ENCODE data around the gene CNIH3. TPM values are rescaled to one million over a fixed set of nuclear protein-coding genes. Genes with fewer than 3 reads are reported as not detected.

Gene CNIH3
- total RNA-seq, 1 donor from 2014 or later = 3.1 TPM

DNA sequence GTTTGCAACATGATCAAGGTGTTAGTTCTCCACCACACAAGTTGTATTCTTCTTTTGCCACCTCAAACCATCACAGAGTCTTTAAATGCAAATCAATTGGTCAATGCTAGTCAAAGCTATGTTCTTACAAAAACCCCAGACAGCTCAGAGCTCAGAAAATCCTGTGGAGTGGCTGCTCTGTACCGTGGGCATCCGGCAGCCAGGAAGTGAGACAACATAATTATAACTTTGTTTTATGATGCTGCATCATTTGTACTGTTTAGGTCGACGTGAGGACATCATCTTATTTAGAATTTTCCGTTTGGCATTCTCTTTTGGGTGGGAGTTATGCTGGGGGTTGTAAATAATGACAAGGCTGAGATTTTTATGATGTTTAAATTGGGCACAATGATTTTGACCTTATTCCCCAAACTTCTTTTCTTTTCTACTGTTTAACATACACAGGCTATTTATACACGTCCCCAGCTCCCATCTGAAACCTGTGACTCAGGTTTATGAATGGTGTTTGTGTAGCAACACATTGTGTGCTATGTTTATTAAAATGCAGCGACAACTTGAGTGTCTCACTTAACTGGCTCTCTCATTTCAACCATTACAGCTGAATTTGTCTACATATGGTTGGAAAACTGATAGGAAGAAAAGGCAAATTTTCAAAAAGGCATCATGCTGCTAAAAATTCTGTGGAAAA is 124.0 kb downstream of the CNIH3 start:
- DNase-seq (ENCODE audit: extremely low read depth, low read depth, low spot score) = no peak

DNA sequence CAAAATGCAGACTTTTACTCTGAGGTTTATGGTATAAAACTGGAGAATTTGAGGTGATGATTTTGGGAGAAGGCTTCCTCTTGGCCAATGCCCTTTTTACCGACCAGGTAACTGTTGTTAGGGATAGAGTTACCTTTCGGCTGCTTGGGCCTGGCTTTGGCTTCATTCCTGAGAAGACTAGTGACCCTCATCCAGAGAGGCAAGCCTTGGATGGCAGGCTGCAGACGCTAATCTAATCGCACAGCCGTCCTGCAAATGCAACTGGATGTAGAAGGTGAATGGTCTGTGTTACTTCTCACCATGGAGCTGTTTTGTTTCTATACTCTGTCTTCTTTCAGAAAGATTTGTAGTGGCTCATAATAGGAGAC is 124.6 kb downstream of the CNIH3 start:
- no peak for DNase-seq (ENCODE audit: extremely low read depth, low read depth, low spot score)

DNA sequence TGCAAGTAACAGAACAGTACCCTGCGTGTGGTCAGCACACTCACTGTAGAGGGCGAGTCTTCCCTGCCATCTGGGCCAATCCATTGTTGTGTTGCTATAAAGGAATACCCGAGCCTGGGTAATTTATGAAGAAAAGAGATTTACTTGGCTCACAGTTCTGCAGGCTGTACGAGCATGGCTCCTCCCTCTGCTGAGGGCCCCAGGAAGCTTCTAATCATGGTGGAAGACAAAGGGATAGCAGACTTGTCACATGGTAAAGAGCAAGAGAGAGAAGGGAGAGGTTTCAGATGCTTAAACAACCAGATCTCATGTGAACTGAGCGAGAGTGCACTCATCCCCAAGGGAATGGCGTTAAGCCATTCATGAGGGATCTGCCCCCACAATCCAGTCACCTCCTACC is 126.2 kb downstream of the CNIH3 start:
- no peak for DNase-seq (ENCODE audit: extremely low read depth, low read depth, low spot score)

DNA sequence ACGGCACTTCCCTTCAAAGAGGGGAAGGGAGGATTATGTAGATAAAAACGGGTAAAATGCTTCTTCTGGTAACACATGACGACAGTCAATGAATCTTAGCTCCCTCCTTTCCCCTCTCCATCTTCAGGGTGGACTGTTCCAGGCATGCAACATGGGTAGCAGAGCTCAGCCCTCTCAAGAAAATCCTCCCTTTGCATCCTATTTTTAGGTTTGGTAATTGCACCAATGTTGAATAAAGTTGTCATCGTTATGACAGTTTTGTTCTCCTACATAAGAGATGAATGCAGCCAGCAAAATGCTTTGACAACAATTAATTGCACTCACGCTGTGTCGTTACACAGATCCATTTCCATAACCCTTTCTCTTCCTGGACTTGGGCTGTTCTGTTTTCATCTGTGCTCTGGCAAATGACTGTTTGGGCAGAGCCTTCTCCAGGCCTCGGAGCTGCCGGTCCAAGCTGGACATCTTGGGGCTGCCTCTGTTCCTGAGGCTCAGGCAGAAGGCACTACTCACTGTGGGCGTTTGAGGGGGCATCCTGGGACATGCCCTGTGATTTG is 127.6 kb downstream of the CNIH3 start:
- no peak for DNase-seq (ENCODE audit: extremely low read depth, low read depth, low spot score)

DNA sequence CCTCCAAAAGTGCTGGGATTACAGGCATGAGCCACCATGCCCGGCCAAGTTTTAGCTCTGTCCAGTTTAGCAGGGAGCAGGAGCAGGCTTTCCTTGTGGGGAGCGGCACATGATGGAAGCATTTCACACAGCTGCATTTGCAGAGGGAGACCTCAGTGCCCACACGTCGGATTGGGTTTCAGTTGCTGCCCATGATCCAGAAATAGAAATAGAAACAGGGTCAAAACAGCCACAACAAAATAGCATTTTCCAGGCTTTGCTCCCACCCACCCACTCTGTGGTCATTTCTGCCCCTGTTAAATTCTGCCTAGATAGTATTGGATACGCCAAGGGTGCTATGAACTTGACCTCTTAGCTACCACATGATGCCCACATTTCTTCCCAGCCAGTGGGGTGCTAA is 128.4 kb downstream of the CNIH3 start:
- no peak for DNase-seq (ENCODE audit: extremely low read depth, low read depth, low spot score)

DNA sequence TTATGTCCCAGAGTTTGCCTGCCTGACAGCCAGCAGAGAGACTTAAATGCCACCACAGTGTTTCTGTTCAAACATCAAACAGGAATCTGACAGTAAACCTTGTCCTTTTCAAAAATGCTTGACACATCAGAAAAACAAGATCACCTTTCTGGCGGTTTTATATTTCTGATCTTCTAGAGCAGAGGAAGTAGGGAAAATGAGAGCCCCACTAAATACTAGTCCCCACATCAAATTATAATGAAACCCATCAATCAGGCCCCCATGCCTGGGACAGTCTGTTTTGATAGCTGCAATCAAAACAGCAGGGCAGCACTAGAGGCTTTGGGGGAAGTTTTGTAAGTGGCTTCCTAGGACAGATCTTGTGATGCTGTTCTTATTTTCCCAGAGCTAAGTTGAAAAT is 129.3 kb downstream of the CNIH3 start:
- no peak for DNase-seq (ENCODE audit: extremely low read depth, low read depth, low spot score)

DNA sequence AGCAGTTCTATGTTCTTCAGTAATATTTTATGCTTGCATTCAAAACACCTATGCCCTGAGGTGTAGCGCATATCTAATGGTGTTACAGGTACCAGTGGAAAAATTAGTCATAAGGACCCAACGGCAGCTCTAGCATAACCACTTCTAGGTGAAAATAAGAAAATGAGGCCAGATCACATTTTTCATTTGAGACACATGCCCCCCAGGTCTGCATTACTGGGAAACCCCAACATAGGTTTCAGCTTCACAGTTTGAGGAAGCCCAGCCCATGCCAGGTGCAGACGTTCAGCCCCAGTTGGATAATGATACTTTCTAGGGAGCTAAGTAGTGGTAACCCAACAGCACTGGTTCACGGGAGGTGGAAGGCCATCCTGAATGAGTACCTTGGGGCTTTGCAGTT is 129.8 kb downstream of the CNIH3 start:
- no peak for DNase-seq (ENCODE audit: extremely low read depth, low read depth, low spot score)

DNA sequence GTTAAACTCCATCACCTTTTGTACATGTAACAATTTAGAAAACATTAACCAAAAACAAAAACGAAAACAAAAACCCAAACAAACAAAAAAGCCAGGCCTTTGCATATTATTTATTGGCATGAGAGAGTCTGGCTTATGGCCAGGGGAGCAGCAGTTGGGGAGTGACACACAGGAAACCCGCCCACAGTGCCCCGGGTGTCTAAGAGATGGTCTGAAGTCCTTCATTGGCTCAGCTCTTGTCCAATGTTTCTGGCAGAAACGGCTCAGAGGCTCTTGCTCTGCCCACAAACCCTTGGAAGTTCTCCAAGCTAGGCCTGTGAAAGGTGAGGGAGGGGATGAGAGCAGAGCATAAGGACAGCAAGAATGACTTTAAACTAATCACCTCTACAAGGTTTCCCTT is 131.5 kb downstream of the CNIH3 start:
- no peak for DNase-seq (ENCODE audit: extremely low read depth, low read depth, low spot score)

DNA sequence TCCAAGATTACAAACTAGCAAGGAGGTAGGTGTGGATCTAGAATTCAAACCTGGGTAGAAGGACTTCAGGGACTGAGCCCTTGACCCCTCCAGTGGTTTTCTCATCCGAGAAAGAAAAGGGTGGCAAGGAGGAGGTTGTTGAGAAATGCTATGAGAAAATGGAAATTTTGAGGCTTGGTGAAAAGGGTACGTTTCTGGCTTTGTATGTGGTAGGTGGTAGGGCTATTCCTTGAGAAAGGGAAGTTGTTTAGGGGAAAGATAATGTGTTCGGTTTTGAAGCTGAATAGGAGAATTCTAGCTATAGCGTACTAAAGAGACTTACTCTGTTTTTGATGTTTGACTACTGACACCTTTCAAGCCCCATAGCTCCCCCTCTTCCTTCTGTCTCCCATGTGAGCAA is 133.8 kb downstream of the CNIH3 start:
- no peak for DNase-seq (ENCODE audit: extremely low read depth, low read depth, low spot score)

DNA sequence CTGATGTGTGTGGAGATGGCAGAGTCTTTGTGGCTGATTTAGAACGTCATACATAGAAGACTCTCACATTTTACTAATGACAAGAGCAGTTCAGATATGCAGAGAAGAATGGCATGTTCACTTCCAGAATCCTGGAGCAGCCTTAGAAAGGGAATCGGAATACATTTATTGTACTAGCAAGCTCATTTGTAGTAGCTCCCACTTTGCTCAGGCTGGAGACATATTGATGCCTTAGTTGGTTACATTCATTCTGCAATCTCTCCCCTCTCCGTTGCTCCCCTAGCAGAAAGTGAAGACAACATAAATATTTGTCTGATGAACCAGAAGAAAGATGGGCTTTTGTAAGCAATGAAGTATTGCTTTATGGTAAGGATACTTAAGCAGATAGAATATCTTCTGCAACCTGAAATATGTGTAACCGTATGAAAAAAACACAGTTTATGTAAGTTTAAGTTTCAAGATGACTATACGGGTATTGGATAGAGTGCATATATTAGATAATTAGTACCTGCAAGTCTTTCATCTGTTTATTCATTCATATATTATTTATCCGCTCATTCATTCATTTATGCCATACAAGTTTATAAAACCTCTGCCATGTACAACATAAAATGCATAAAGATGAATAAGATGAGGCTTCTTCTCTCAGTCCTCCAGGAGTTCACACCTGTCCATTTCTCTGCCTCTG is 135.7 kb downstream of the CNIH3 start:
- no peak for DNase-seq (ENCODE audit: extremely low read depth, low read depth, low spot score)

DNA sequence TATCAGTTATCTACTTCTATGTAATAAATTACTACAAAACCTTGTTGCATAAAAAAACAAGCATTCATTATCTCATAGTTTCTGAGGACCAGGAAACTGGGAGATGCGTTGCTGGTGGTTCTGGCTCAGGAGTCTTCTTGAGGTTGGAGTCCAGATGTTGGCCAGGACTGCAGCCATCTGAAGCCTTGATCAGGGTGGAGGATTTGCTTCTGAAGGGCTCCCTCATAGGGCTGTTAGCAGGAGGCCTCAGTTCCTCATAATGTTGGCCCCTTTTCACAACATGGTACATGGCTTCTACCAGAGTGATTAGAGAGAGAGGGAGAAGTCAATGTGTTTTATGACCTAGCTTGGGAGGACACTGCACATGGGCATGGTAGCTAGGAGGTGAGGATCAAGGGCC is 137.4 kb downstream of the CNIH3 start:
- no peak for DNase-seq (ENCODE audit: extremely low read depth, low read depth, low spot score)

DNA sequence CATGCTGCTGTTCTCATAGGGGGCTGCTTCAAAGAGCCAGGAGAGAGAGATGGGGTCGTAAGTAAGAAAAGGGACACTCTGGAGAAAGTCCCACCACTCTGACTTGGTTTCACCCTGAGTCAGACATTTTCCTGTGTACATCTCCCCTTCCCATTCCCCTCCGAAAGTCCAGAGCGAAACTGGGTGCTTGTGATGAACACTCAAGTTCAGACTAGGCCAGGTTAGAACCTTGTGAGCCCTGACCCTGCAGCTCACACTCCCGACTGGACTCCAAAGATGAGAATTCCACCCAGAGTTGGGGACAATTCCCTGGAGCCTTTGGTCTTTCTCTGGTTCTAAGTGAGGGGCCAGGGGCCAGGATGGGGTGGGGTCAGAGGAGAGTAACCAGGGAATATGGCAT is 139.5 kb downstream of the CNIH3 start:
- no peak for DNase-seq (ENCODE audit: extremely low read depth, low read depth, low spot score)

DNA sequence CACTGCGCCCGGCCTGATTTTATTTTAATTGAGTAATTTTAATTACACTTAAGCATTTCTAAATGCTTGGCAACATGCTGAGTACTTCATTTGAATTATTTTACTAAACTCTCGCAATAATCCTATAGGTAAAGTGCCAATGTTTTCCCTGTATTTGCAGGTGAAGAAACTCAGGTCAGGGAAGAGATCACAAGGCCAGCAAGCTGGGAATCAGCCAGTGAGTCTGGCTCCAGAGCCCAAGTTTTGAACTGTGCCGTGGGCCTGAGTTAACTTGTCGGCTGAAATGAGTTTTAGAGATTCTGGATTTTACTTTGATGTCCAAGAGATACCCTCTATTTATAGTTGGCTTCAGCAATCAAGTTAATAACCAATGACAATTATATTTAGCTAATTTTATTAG is 141.4 kb downstream of the CNIH3 start:
- no peak for DNase-seq (ENCODE audit: extremely low read depth, low read depth, low spot score)

DNA sequence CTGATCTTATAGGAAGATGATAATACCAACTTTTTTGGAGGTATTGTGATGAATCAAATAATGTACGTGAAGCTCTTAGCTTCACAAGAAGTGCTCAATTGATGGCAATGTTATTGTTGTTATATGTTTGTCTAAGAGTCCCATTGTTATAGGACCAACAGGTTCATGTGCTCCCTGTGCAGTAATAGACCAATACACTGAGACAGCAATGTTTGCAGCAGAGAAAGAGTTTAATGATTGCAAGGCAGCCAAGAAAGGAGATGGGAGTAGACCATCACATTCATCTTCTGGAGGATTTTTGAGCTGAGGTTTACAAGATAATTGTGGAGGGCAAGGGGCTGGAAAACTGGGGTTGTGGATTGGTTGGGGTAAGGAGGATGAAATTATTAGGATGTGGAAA is 143.0 kb downstream of the CNIH3 start:
- DNase-seq (ENCODE audit: extremely low read depth, low read depth, low spot score) = no peak

DNA sequence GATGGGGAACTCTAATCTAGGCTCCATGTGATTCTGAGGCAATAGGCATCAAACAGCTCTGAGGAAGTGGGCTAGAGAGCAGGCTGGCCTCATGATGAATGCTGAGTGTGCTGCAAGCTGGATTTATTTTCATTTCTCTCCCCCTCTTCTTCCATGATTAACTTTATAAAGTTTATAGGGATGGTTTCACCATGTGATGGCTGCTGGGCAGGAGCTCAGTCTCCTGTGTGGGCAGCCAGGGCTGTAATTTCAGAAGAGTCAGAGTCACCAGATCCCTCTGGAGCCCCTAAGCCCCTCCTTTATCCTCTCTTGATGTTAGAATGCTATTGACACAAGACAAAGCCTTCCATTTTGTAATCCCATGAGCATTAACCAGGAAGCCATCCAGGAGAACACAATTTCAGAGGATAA is 143.6 kb downstream of the CNIH3 start:
- DNase-seq (ENCODE audit: extremely low read depth, low read depth, low spot score) = no peak

DNA sequence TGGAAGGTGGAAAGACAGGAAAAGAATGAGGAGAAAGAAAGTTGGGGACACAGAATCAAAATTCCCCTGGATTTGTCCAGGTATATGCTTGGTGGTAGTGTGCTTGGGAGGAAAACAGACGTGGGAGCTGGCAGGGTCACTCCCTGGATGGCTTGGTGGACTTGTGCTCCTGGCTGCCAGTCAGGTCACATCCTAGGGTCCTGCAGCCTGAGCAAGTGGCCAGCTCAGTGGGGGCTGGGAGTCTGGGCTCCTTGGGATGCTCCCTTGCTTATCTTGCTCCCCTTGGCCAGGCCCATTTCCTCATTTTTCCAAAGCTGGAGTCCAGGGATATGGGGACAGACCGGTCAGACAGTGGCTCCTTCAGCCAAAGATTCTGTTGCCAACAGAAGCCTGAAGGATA is 144.0 kb downstream of the CNIH3 start:
- DNase-seq (ENCODE audit: extremely low read depth, low read depth, low spot score) = no peak

DNA sequence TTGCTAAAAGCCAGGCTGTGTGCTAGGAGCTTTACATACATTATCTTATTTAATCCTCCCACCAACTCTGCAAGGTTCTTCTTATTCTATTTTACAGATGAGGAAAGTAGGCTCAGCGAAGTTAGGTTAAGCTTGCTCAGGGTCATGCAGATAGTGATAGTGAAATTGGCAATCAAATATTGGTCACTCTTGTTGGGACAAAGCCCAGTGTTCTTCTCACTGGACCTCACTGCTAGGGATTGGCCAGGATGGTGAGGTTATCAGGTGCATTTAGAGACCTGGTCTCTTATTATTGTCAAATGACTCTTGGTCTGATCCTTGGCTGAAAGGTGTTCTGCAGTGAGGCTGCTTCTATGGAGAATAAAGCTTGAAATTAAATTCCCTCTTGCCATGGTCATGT is 145.1 kb downstream of the CNIH3 start:
- DNase-seq (ENCODE audit: extremely low read depth, low read depth, low spot score) = no peak

DNA sequence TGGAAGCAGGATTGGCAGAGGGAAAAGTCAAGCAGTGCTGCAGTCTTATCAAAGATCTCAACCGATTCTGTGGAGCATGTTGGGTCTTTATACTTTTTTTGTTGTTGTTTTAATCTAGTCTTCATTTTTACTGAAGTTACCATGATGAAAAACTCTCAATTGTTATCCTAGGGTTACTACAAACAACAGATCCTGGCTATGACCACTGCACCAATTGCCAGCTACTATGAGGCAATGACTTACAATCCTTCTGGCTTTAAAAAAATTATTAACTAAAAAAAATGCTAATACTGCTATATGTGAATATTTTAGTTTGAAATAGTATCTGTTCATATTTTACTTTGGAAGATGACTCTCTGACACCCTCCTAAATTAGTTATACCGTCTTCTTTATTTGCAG is 145.9 kb downstream of the CNIH3 start:
- DNase-seq (ENCODE audit: extremely low read depth, low read depth, low spot score) = no peak

DNA sequence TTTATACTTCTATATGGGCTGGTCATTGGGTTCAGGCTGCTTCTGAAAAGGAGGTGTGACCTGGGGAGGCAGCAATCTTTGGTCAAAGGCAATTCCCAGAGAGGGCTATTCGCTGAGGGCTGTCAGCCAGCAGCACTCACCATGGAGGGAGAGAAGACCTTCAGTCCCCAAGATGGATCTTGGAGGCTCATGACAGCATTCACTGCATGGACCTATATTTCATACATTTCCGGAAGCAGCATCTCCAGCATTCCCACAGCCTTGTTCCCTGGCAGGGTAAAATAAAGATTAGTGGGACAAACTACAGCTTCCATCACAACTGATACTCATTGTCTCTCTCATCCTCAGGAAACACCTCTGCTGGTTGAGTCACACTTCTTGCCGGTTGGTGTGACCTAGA is 146.6 kb downstream of the CNIH3 start:
- no peak for DNase-seq (ENCODE audit: extremely low read depth, low read depth, low spot score)

DNA sequence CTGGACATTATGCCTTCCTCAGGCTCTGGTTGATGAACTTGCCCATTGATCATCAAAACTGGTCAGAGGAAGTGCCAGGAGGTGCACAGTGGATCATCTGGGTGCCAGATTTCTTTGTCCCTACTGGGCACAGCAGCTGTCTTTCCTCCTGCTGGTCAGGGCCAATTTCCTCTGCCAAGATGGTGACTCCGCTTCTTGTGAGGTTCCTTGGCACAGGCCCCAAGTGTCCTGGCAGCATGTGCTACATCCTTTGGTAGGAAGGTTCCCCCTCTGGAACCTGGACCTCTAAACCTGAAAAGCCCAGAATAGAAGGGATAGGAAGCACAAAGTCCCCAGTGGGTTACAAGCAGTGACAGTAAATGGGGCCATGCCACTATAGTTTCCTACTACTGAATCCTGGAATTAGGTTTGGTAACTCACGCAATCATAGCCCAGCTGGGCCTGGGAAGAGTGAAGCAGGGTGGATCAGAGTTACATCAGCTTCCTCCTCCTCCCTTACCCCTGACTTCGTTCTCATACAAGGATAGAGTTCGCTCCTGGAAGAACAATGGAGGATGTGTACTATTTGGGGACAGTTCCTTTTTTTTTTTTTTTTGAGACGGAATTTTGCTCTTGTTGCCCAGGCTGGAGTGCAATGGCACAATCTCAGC is 147.1 kb downstream of the CNIH3 start:
- DNase-seq (ENCODE audit: extremely low read depth, low read depth, low spot score) = no peak

DNA sequence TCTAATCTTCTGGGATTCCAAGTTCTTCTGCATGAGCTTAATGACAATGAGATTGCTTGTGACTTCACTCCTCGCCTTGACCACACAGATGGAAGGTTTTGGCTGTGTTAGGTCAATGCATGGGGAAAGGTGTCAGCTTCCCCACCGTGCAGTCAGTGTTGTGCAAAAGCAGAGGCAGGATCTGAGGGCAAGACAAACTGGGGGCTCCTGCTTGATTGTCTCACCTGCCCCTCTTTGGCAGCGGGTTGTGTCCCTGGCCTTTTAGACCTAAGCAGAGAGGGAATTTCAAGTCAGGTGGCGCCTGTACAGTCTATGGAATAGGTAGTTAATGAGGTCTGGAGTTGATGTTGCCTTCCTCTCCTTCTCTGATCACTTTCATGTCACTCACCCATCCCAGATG is 150.1 kb downstream of the CNIH3 start:
- no peak for DNase-seq (ENCODE audit: extremely low read depth, low read depth, low spot score)

DNA sequence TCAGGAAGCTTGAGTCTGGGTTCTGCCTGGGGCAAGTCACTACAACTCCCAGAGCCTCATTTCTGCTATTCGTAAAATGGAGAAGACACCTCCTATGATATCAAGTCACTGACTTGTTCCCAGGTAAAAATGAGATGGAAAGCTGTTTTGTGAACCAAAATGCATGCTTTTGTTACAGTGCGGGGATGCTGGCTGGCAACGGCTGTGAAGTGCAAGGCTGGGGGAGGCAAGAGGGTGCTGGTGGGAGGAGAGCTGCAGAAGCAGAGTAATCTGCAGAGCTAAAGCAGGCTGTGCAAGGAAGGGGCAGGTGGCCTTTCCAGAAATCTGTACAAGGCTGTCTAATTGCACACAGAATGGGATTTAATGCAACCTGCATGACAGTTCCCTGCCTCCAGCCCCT is 150.9 kb downstream of the CNIH3 start:
- DNase-seq (ENCODE audit: extremely low read depth, low read depth, low spot score) = no peak
